ENCODE data around the gene STK40.
A peak's percentile ranks its signal among the peaks of the same experiment; 100 is the strongest.

Gene STK40

DNA sequence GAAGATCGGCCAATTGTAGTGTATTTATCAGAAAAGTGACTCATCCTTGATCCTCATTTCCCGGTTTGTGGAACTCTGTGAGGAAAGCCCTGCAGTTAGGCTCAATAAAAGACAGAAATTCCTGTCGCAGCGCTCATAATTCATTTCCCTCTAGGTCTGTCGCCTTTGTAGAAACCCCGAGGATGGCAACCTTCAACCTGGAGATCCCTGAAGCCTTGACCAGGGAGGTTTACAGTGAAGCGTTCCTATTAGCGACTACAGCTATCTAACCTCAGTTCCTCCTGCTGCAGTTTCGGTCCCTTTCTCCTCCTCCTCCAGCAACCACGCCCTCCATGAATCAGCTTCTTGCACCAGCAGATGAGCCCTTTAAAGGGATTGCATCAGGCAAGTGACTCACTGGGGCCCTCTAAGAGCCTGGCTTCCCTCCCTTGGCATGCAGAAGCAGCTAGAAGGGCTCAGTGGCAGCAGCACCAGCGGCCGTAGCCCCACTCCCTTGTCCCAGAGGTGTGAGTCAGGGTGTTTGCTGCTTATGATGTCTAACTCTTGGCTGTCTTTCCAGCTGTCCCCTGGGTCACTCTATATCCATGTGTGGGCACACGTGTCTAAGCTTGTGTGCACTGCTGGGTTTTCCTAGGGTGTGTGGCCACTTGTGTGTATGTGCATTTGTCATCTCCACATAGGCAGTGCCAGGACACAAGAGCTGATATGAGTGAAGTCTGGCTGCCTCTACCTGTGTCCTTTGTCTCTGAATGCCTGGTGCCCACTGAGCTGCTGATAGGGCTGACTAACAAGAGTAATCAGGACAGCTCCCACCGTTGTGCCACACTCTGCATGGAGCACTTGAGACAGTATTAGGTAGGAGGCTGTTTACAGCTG lies 779 bp upstream of the STK40 start:
- H3K9me3 ChIP-seq (ENCODE audit: control insufficient read depth, insufficient read depth, low read depth, low read length) = no peaks in the 10 kb centered on the region
- peak overlapping the region; percentile 71 for H3K4me3 ChIP-seq (ENCODE audit: low read depth, low read length)
- peak overlapping the region; percentile 98 for H3K9ac ChIP-seq (ENCODE audit: low read length)
- peak overlapping the region; percentile 98 for H3K27ac ChIP-seq (ENCODE audit: low read depth, low read length)
- no peaks in the 10 kb centered on the region for H3K27me3 ChIP-seq (ENCODE audit: control insufficient read depth, insufficient read depth, low read length)
- peaks cover 24% of the 10 kb centered on the region for H3K4me1 ChIP-seq (ENCODE audit: control insufficient read depth, insufficient read depth, low read length)
- H3K36me3 ChIP-seq (ENCODE audit: control insufficient read depth, insufficient read depth, low read length) = peaks cover 19% of the 10 kb centered on the region

GRCh38 chr1:36384542-36385409 lies 948 bp downstream of the STK40 start:
- Histone ChIP-seq H3K27me3 (ENCODE audit: control insufficient read depth, insufficient read depth, low read length) (no peaks in the 10 kb centered on the region), H3K9ac (ENCODE audit: low read length) (peak overlapping the region; percentile 89), H3K9me3 (ENCODE audit: control insufficient read depth, insufficient read depth, low read depth, low read length) (no peaks in the 10 kb centered on the region), H3K4me1 (ENCODE audit: control insufficient read depth, insufficient read depth, low read length) (peaks cover 36% of the 10 kb centered on the region), H3K36me3 (ENCODE audit: control insufficient read depth, insufficient read depth, low read length) (peaks cover 6% of the 10 kb centered on the region; the same call in 1 of the 2 replicates), H3K27ac (ENCODE audit: low read depth, low read length) (peak overlapping the region; percentile 64; the same call in 1 of the 2 replicates), H3K4me3 (ENCODE audit: low read depth, low read length) (peak overlapping the region; percentile 98)

DNA sequence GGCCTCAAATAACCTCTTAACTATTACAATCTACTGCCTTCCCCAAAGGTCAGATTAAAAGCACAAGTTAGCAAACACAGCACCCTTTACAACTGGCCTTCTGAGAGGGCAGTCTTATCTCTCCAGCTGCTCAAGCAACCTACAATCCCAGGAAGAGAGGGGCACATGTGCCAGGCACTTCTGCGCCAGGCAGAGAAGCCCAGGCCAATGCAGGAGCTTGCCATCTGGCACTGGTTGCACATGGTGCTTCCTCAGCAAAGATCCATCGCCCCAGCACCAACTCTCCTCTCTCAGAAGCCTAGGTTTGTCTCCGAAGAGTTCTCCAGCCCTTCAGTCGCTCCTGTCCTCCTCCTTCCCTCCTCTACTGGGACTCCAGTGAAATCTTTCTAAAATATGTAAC lies 2.5 kb downstream of the STK40 start:
- Histone ChIP-seq H3K4me3 (ENCODE audit: low read depth, low read length) (no peak overlapping the region), H3K9me3 (ENCODE audit: control insufficient read depth, insufficient read depth, low read depth, low read length) (no peaks in the 10 kb centered on the region), H3K27me3 (ENCODE audit: control insufficient read depth, insufficient read depth, low read length) (no peaks in the 10 kb centered on the region), H3K9ac (ENCODE audit: low read length) (no peak overlapping the region), H3K36me3 (ENCODE audit: control insufficient read depth, insufficient read depth, low read length) (peaks cover 4% of the 10 kb centered on the region; the same call in 1 of the 2 replicates), H3K27ac (ENCODE audit: low read depth, low read length) (no peak overlapping the region), H3K4me1 (ENCODE audit: control insufficient read depth, insufficient read depth, low read length) (peaks cover 36% of the 10 kb centered on the region)

GRCh38 chr1:36382669-36383068 lies 3.1 kb downstream of the STK40 start:
- H3K27me3 ChIP-seq (ENCODE audit: control insufficient read depth, insufficient read depth, low read length) = no peaks in the 10 kb centered on the region
- no peak overlapping the region for H3K27ac ChIP-seq (ENCODE audit: low read depth, low read length)
- peaks cover 9% of the 10 kb centered on the region; the same call in 1 of the 2 replicates for H3K36me3 ChIP-seq (ENCODE audit: control insufficient read depth, insufficient read depth, low read length)
- peaks cover 32% of the 10 kb centered on the region for H3K4me1 ChIP-seq (ENCODE audit: control insufficient read depth, insufficient read depth, low read length)
- H3K9ac ChIP-seq (ENCODE audit: low read length) = no peak overlapping the region
- H3K4me3 ChIP-seq (ENCODE audit: low read depth, low read length) = no peak overlapping the region
- H3K9me3 ChIP-seq (ENCODE audit: control insufficient read depth, insufficient read depth, low read depth, low read length) = no peaks in the 10 kb centered on the region

DNA sequence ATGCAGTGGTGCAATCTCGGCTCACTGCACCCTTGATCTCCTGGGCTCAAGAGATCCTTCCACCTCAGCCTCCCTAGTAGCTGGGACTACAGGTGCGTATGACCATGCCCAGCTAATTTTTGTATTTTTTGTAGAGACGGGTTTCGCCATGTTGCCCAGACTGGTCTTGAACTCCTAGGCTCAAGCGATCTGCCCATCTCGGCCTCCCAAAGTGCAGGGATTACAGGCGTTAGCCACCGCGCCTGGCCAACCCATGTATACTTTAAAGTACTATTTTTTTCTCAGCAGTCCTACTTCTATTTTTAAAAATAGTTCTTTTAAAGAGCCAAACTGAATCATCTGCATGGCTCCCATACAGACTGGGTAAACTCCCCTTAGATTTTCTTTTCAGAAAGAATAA lies 3.5 kb downstream of the STK40 start:
- Histone ChIP-seq H3K27ac (ENCODE audit: low read depth, low read length) (no peak overlapping the region), H3K9ac (ENCODE audit: low read length) (no peak overlapping the region), H3K27me3 (ENCODE audit: control insufficient read depth, insufficient read depth, low read length) (no peaks in the 10 kb centered on the region), H3K9me3 (ENCODE audit: control insufficient read depth, insufficient read depth, low read depth, low read length) (no peaks in the 10 kb centered on the region), H3K4me1 (ENCODE audit: control insufficient read depth, insufficient read depth, low read length) (peaks cover 27% of the 10 kb centered on the region), H3K36me3 (ENCODE audit: control insufficient read depth, insufficient read depth, low read length) (peaks cover 9% of the 10 kb centered on the region; the same call in 1 of the 2 replicates), H3K4me3 (ENCODE audit: low read depth, low read length) (no peak overlapping the region)

- H3K36me3 ChIP-seq (ENCODE audit: control insufficient read depth, insufficient read depth, low read length) = peaks cover 9% of the 10 kb centered on the region; the same call in 1 of the 2 replicates
- no peak overlapping the region for H3K27ac ChIP-seq (ENCODE audit: low read depth, low read length)
- H3K27me3 ChIP-seq (ENCODE audit: control insufficient read depth, insufficient read depth, low read length) = no peaks in the 10 kb centered on the region
- H3K9ac ChIP-seq (ENCODE audit: low read length) = no peak overlapping the region
- H3K9me3 ChIP-seq (ENCODE audit: control insufficient read depth, insufficient read depth, low read depth, low read length) = no peaks in the 10 kb centered on the region
- no peak overlapping the region for H3K4me3 ChIP-seq (ENCODE audit: low read depth, low read length)
- peaks cover 20% of the 10 kb centered on the region; the same call in 1 of the 2 replicates for H3K4me1 ChIP-seq (ENCODE audit: control insufficient read depth, insufficient read depth, low read length)
These were observed 4.3 kb downstream of the STK40 start for GRCh38 chr1:36381405-36381804.

DNA sequence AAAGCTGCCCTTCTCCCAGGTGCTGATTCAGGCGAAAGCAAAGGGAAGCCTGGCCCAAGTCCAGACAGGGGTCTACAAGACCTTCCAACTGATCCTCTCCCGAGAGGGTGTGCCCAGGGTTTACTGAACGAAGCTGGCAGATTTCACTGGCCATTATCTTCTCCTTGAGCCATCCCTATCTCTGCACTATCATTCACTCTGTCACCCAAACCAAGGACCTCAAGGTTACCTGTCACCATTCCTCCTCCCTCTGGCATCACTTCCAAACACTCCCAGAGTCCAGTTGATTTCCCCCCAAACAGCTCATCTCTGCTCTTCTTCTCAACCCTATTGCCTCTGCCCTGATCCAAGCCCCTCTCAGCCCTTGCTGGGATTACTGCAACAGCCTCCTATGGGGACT lies 4.9 kb downstream of the STK40 start:
- Histone ChIP-seq H3K27me3 (ENCODE audit: control insufficient read depth, insufficient read depth, low read length) (no peaks in the 10 kb centered on the region), H3K9me3 (ENCODE audit: control insufficient read depth, insufficient read depth, low read depth, low read length) (no peaks in the 10 kb centered on the region), H3K4me3 (ENCODE audit: low read depth, low read length) (no peak overlapping the region), H3K4me1 (ENCODE audit: control insufficient read depth, insufficient read depth, low read length) (peaks cover 21% of the 10 kb centered on the region; the same call in 1 of the 2 replicates), H3K36me3 (ENCODE audit: control insufficient read depth, insufficient read depth, low read length) (peaks cover 12% of the 10 kb centered on the region; the same call in 1 of the 2 replicates), H3K9ac (ENCODE audit: low read length) (no peak overlapping the region), H3K27ac (ENCODE audit: low read depth, low read length) (no peak overlapping the region)

GRCh38 chr1:36380143-36380619 lies 5.5 kb downstream of the STK40 start:
- H3K9me3 ChIP-seq (ENCODE audit: control insufficient read depth, insufficient read depth, low read depth, low read length) = no peaks in the 10 kb centered on the region
- peaks cover 12% of the 10 kb centered on the region; the same call in 1 of the 2 replicates for H3K36me3 ChIP-seq (ENCODE audit: control insufficient read depth, insufficient read depth, low read length)
- H3K27me3 ChIP-seq (ENCODE audit: control insufficient read depth, insufficient read depth, low read length) = no peaks in the 10 kb centered on the region
- H3K4me3 ChIP-seq (ENCODE audit: low read depth, low read length) = no peak overlapping the region
- 0 out of 2 replicates have a peak overlapping the region, but pooled peaks have one; percentile 12 for H3K27ac ChIP-seq (ENCODE audit: low read depth, low read length)
- no peak overlapping the region for H3K9ac ChIP-seq (ENCODE audit: low read length)
- H3K4me1 ChIP-seq (ENCODE audit: control insufficient read depth, insufficient read depth, low read length) = peaks cover 21% of the 10 kb centered on the region; the same call in 1 of the 2 replicates

GRCh38 chr1:36377791-36378492 lies 7.8 kb downstream of the STK40 start:
- Histone ChIP-seq H3K27ac (ENCODE audit: low read depth, low read length) (no peak overlapping the region), H3K4me1 (ENCODE audit: control insufficient read depth, insufficient read depth, low read length) (peaks cover 38% of the 10 kb centered on the region), H3K9ac (ENCODE audit: low read length) (no peak overlapping the region), H3K9me3 (ENCODE audit: control insufficient read depth, insufficient read depth, low read depth, low read length) (no peaks in the 10 kb centered on the region), H3K27me3 (ENCODE audit: control insufficient read depth, insufficient read depth, low read length) (no peaks in the 10 kb centered on the region), H3K36me3 (ENCODE audit: control insufficient read depth, insufficient read depth, low read length) (peaks cover 12% of the 10 kb centered on the region; the same call in 1 of the 2 replicates), H3K4me3 (ENCODE audit: low read depth, low read length) (no peak overlapping the region)

GRCh38 chr1:36372617-36373016 lies 13.1 kb downstream of the STK40 start:
- Histone ChIP-seq H3K27ac (ENCODE audit: low read depth, low read length) (no peak overlapping the region; the same call in 1 of the 2 replicates), H3K4me1 (ENCODE audit: control insufficient read depth, insufficient read depth, low read length) (peaks cover 42% of the 10 kb centered on the region), H3K27me3 (ENCODE audit: control insufficient read depth, insufficient read depth, low read length) (no peaks in the 10 kb centered on the region), H3K4me3 (ENCODE audit: low read depth, low read length) (no peak overlapping the region), H3K36me3 (ENCODE audit: control insufficient read depth, insufficient read depth, low read length) (peaks cover 8% of the 10 kb centered on the region), H3K9me3 (ENCODE audit: control insufficient read depth, insufficient read depth, low read depth, low read length) (no peaks in the 10 kb centered on the region), H3K9ac (ENCODE audit: low read length) (peak overlapping the region; percentile 56)

Data from HUES6 (cell line).